Mesendoderm (in vitro differentiated cells): ENCODE data around the gene SOX8.

Experiments
- DNase-seq: peaks from one replicate; pipeline ENCODE4 v3.0.0; 2013
- H2AK5ac ChIP-seq: 2 replicates; pipeline ENCODE4 v1.6.1; 2013; ENCODE audit warnings: low read length, inconsistent platforms
- H2BK120ac ChIP-seq: 2 replicates; pipeline ENCODE4 v1.6.1; 2013; ENCODE audit warnings: low read depth, mild to moderate bottlenecking, low read length, moderate library complexity, mixed read lengths
- H2BK15ac ChIP-seq: replicated peaks from 2 replicates; pipeline ENCODE4 v1.6.1; 2013; ENCODE audit warnings: low read depth, mild to moderate bottlenecking, moderate library complexity
- H2BK5ac ChIP-seq: 2 replicates; pipeline ENCODE4 v1.6.1; 2013; ENCODE audit warnings: low read length, inconsistent platforms
- H3K18ac ChIP-seq: 2 replicates; pipeline ENCODE4 v1.6.1; 2013; ENCODE audit warnings: mild to moderate bottlenecking, low read length, mixed read lengths
- H3K23ac ChIP-seq: one replicate; pipeline ENCODE4 v1.6.1; 2013; ENCODE audit warnings: low read length
- H3K27ac ChIP-seq: 2 replicates; pipeline ENCODE4 v1.5.1; 2013; ENCODE audit warnings: low read depth, mild to moderate bottlenecking, inconsistent platforms, low read length, moderate library complexity
- H3K27me3 ChIP-seq: 2 replicates; pipeline ENCODE4 v1.6.1; 2013; ENCODE audit warnings: low read length, control low read depth, mild to moderate bottlenecking, inconsistent platforms; ENCODE audit not compliant: insufficient read depth, poor library complexity
- H3K36me3 ChIP-seq: 2 replicates; pipeline ENCODE4 v1.6.1; 2013; ENCODE audit warnings: low read length, inconsistent platforms; ENCODE audit not compliant: control insufficient read depth, insufficient read depth
- H3K4ac ChIP-seq: one replicate; pipeline ENCODE4 v1.6.1; 2013; ENCODE audit warnings: low read depth, mild to moderate bottlenecking, low read length, moderate library complexity
- H3K4me1 ChIP-seq: 2 replicates; pipeline ENCODE4 v1.6.1; 2013; ENCODE audit warnings: low read depth, low read length, inconsistent platforms; ENCODE audit not compliant: control insufficient read depth
- H3K4me2 ChIP-seq: 2 replicates; pipeline ENCODE4 v1.6.1; 2013; ENCODE audit warnings: low read length
- H3K4me3 ChIP-seq: 2 replicates; pipeline ENCODE4 v1.5.1; 2013; ENCODE audit warnings: mild to moderate bottlenecking, low read length
- H3K56ac ChIP-seq: one replicate; pipeline ENCODE4 v1.6.1; 2013; ENCODE audit warnings: low read length
- H3K79me1 ChIP-seq: 2 replicates; pipeline ENCODE4 v1.6.1; 2013; ENCODE audit warnings: low read length, inconsistent platforms
- H3K79me2 ChIP-seq: 2 replicates; pipeline ENCODE4 v1.6.1; 2013; ENCODE audit warnings: mild to moderate bottlenecking, low read length; ENCODE audit not compliant: control insufficient read depth, insufficient read depth
- H3K9ac ChIP-seq: 2 replicates; pipeline ENCODE4 v1.6.1; 2013; ENCODE audit warnings: low read length, inconsistent platforms
- H4K5ac ChIP-seq: one replicate; pipeline ENCODE4 v1.6.1; 2013; ENCODE audit warnings: low read length
- H4K8ac ChIP-seq: one replicate; pipeline ENCODE4 v1.6.1; 2013; ENCODE audit warnings: low read depth, mild to moderate bottlenecking, control low read depth, low read length, moderate library complexity
- WGBS: extraction: QIAGEN DNeasy Blood & Tissue Kit; methylation state at CpG from one replicate; pipeline ENCODE4 v1.1.7; 2013; ENCODE audit warnings: low lambda C conversion rate, missing lambda C conversion rate; ENCODE audit not compliant: insufficient coverage; ENCODE audit errors: extremely low coverage; 5-methylcytosine and 5-hydroxymethylcytosine counted together

Gene SOX8

DNA sequence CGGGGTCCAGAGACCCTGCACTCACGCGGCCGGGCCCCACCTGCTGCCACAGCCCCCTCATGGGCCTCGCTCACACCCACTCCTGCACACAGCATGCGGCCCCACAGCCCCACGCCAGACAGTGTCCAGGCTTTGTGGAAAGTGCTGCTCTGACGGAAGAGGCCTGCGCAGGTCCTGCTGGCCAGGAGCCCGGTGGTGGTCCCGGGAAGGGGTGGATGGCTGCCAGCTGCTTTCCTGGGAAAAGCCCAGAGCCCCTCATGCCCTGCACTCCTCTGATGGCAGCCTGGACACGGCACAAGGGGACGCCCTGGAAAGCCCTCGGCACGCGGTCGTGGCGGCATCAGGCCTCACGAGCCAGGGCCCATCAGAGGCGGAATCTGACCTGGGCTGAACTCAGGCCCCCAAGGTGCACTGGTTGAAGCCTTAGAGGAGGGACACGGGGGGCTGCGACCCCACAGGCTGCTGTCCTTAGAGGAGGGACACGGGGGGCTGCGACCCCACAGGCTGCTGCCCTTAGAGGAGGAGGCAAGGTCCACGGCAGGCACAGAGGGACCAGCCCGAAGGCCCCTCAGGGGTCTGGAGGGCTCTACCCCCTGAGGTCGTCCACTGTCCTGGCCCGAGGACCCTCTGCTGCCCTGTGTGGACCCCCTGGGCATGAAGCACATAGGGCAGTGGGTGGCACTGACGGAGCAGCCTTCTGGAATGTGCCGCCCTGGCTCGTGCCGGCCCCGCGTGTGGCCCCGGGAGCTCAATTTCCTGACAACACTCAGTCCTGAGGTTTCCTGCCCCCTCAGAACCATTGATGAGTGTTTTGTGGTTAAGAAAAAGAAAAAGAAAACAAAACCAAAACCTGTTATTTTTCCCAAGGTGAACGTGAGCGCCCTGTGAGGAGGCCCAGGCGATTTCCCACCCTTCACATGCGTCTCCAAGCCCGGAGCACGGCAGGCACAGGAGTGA lies 22.1 kb downstream of the SOX8 start:
- H2BK15ac ChIP-seq = no peak overlapping the region
- no peak for DNase-seq
- no peak overlapping the region for H3K9ac ChIP-seq
- H2AK5ac ChIP-seq = no peak overlapping the region
- no peak overlapping the region for H3K4ac ChIP-seq
- H3K56ac ChIP-seq = peak overlapping the region; percentile 7
- H3K27ac ChIP-seq = no peak overlapping the region
- H3K79me1 ChIP-seq = no peaks in the 10 kb centered on the region
- H3K23ac ChIP-seq = no peak overlapping the region
- no peak overlapping the region for H2BK120ac ChIP-seq
- H2BK5ac ChIP-seq = no peak overlapping the region
- H3K4me2 ChIP-seq = no peak overlapping the region
- H4K8ac ChIP-seq = no peak overlapping the region
- no CpG with 5 or more reads among the region's 41 CpGs for WGBS
- H3K79me2 ChIP-seq = no peaks in the 10 kb centered on the region
- no peak overlapping the region for H3K4me3 ChIP-seq
- no peaks in the 10 kb centered on the region for H3K36me3 ChIP-seq
- H3K4me1 ChIP-seq = no peaks in the 10 kb centered on the region
- H4K5ac ChIP-seq = no peak overlapping the region
- H3K27me3 ChIP-seq = no peaks in the 10 kb centered on the region
- no peak overlapping the region for H3K18ac ChIP-seq

DNA sequence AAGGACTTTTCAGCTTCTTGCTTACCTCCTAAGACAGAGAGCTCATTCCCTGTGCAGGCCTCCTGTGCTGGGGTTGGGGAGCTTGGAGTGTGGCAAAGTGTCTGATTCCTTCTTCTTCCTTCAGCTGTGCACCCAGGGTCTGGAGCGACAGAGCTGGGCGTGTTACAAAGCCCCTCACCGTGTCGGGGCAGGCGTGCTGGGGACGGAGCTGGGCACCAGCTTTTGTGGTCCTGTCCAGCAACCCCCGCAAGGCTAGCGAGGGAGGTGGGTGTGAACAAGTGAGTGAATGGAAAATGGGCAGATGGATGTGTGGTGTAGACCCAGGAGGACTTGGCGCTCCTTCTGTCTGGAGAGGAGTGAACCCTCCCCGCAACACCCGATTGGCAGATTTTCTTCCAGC lies 23.7 kb downstream of the SOX8 start:
- Histone ChIP-seq H3K56ac (no peak overlapping the region), H3K79me2 (no peaks in the 10 kb centered on the region), H3K18ac (no peak overlapping the region), H4K8ac (no peak overlapping the region), H3K4me1 (no peaks in the 10 kb centered on the region), H2BK120ac (no peak overlapping the region), H2AK5ac (no peak overlapping the region), H3K4me2 (no peak overlapping the region), H3K36me3 (no peaks in the 10 kb centered on the region), H3K4me3 (no peak overlapping the region), H2BK5ac (no peak overlapping the region), H3K79me1 (no peaks in the 10 kb centered on the region), H2BK15ac (no peak overlapping the region), H3K4ac (no peak overlapping the region), H3K23ac (no peak overlapping the region), H4K5ac (no peak overlapping the region), H3K27ac (no peak overlapping the region), H3K27me3 (no peaks in the 10 kb centered on the region), H3K9ac (no peak overlapping the region)
- no peak for DNase-seq
- WGBS = no CpG with 5 or more reads among the region's 11 CpGs

DNA sequence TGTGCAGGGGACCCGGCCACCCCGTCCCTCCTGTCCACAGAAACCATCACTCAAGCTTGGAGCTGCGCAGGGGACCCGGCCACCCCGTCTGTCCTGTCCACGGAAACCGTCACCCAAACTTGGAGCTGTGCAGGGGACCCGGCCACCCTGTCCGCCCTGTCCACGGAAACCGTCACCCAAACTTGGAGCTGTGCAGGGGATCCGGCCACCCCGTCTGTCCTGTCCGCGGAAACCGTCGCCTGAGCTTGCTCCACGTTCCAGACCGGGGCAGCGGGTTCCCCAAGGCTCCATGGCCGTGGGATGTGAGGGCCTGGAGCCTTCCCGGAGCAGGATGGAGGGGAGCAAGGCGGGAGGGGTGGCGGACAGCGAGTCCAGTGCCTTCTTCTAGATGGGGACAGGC lies 25.2 kb downstream of the SOX8 start:
- Histone ChIP-seq H3K36me3 (no peaks in the 10 kb centered on the region), H3K79me1 (no peaks in the 10 kb centered on the region), H2BK15ac (no peak overlapping the region), H3K4me3 (no peak overlapping the region), H3K56ac (no peak overlapping the region), H4K5ac (no peak overlapping the region), H3K18ac (no peak overlapping the region), H3K4me2 (no peak overlapping the region), H4K8ac (no peak overlapping the region), H3K27ac (no peak overlapping the region), H2BK120ac (no peak overlapping the region), H3K27me3 (no peaks in the 10 kb centered on the region), H3K4me1 (no peaks in the 10 kb centered on the region), H2AK5ac (no peak overlapping the region), H2BK5ac (no peak overlapping the region), H3K4ac (no peak overlapping the region), H3K9ac (no peak overlapping the region), H3K79me2 (no peaks in the 10 kb centered on the region), H3K23ac (no peak overlapping the region)
- WGBS = no CpG with 5 or more reads among the region's 25 CpGs
- no peak for DNase-seq

DNA sequence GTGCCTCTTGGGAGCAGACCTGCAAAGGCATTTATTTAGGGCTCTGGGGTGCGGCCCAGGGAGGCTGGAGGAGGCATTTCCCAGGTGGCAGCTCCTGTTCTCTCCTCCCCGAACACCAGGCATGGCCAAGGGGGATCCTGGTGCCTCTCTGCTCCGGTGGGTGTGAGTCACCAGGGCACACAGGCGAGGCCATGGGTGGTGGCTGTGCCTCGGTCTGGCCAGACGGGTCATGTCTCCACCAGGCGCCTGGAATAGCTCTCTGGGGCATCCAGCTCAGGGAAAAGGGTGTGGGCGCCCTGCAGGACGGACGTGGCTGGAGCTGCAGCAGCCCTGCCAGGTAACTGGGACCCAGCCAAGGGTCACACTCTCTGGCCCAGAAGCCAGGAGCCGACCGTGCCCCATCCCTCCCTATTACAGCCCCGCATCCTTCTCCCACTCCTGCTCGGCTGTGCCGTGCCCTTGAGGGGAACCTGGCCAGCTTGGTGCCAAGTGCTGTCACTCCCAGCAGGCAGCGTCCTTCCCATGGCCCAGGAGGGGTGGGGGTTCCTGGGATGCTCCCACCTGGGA lies 25.8 kb downstream of the SOX8 start:
- no peaks in the 10 kb centered on the region for H3K27me3 ChIP-seq
- H2BK120ac ChIP-seq = no peak overlapping the region
- no peak overlapping the region for H3K4me3 ChIP-seq
- no peak overlapping the region for H2BK5ac ChIP-seq
- H3K79me2 ChIP-seq = no peaks in the 10 kb centered on the region
- H4K5ac ChIP-seq = no peak overlapping the region
- H3K36me3 ChIP-seq = no peaks in the 10 kb centered on the region
- no peaks in the 10 kb centered on the region for H3K79me1 ChIP-seq
- H3K18ac ChIP-seq = no peak overlapping the region
- no peak overlapping the region for H3K27ac ChIP-seq
- no peaks in the 10 kb centered on the region for H3K4me1 ChIP-seq
- no peak overlapping the region for H3K9ac ChIP-seq
- H3K4ac ChIP-seq = no peak overlapping the region
- no peak for DNase-seq
- H2AK5ac ChIP-seq = no peak overlapping the region
- no peak overlapping the region for H3K4me2 ChIP-seq
- no peak overlapping the region for H3K56ac ChIP-seq
- no peak overlapping the region for H4K8ac ChIP-seq
- no peak overlapping the region for H3K23ac ChIP-seq
- H2BK15ac ChIP-seq = no peak overlapping the region
- WGBS = no CpG with 5 or more reads among the region's 16 CpGs

DNA sequence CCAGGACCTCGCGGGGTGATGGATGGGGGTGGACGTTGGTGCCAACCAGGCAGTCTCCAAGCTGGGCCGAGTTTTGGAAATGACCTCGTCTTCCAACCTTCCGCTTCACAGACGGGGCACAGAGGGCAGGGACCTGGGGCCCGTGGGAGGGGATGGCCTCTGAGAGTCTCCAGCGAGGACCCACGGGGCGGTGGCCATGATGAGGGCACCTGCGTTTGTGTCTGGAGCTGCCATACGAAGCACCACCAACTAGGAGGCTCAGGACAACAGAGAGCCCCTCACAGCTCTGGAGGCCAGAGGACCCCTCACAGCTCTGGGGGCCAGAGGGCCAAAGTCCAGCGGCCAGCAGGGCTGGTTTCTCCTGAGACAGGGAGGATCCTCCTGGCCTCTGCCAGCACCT lies 26.5 kb downstream of the SOX8 start:
- no CpG with 5 or more reads among the region's 14 CpGs for WGBS
- Histone ChIP-seq H2BK5ac (no peak overlapping the region), H3K9ac (no peak overlapping the region), H2BK15ac (no peak overlapping the region), H3K27ac (no peak overlapping the region), H4K5ac (no peak overlapping the region), H3K4ac (no peak overlapping the region), H2AK5ac (no peak overlapping the region), H4K8ac (no peak overlapping the region), H3K4me1 (no peaks in the 10 kb centered on the region), H3K4me3 (no peak overlapping the region), H3K36me3 (no peaks in the 10 kb centered on the region), H2BK120ac (no peak overlapping the region), H3K79me2 (no peaks in the 10 kb centered on the region), H3K27me3 (no peaks in the 10 kb centered on the region), H3K23ac (no peak overlapping the region), H3K18ac (no peak overlapping the region), H3K56ac (no peak overlapping the region), H3K4me2 (no peak overlapping the region), H3K79me1 (no peaks in the 10 kb centered on the region)
- DNase-seq = no peak
